Liver (tissue), 3 donors: Measurements from ENCODE around the gene IGF2BP2.

ENCODE experiments used
- EGR1 ChIP-seq, 2 donors: IDR thresholded peaks; 2 replicates each; pipeline ENCODE4 v1.6.1; 2016 to 2018; ENCODE audit warnings: antibody characterized with exemption in 2 of 2, low read depth in 2 of 2
- RAD21 ChIP-seq, 2 donors: IDR thresholded peaks; 2 replicates each; pipeline ENCODE4 v1.6.1; 2016; ENCODE audit warnings: antibody characterized with exemption in 2 of 2, mild to moderate bottlenecking in 2 of 2
- SP1 ChIP-seq: IDR thresholded peaks from 2 replicates; pipeline ENCODE4 v1.6.1; 2018; ENCODE audit warnings: antibody characterized with exemption, mild to moderate bottlenecking
- TAF1 ChIP-seq: conservative IDR thresholded peaks from 2 replicates; pipeline ENCODE4 v1.6.1; 2016; ENCODE audit warnings: antibody characterized with exemption, mild to moderate bottlenecking
- YY1 ChIP-seq: IDR thresholded peaks from 2 replicates; pipeline ENCODE4 v1.6.1; 2016; ENCODE audit warnings: antibody characterized with exemption, mild to moderate bottlenecking
- TF ChIP-seq, protein P1 (sequence below): fragments of 150-350 bp; IDR thresholded peaks from 2 replicates; pipeline ENCODE4 v1.5.1; 2017; ENCODE audit warnings: improper control_type of control experiment, low read depth, low read length; ENCODE audit not compliant: missing input control
- TF ChIP-seq, protein P2 (sequence below): IDR thresholded peaks from 2 replicates; pipeline ENCODE4 v1.6.1; 2016; ENCODE audit warnings: antibody characterized with exemption, mild to moderate bottlenecking
- donor health status: healthy.
- donor health status: healthy.

GRCh38 chr3:185757176-185757575 lies 67.7 kb downstream of the IGF2BP2 start:
- TF ChIP-seq, protein P1, sequence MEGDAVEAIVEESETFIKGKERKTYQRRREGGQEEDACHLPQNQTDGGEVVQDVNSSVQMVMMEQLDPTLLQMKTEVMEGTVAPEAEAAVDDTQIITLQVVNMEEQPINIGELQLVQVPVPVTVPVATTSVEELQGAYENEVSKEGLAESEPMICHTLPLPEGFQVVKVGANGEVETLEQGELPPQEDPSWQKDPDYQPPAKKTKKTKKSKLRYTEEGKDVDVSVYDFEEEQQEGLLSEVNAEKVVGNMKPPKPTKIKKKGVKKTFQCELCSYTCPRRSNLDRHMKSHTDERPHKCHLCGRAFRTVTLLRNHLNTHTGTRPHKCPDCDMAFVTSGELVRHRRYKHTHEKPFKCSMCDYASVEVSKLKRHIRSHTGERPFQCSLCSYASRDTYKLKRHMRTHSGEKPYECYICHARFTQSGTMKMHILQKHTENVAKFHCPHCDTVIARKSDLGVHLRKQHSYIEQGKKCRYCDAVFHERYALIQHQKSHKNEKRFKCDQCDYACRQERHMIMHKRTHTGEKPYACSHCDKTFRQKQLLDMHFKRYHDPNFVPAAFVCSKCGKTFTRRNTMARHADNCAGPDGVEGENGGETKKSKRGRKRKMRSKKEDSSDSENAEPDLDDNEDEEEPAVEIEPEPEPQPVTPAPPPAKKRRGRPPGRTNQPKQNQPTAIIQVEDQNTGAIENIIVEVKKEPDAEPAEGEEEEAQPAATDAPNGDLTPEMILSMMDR: no peak
- TF ChIP-seq SP1 (no peak), EGR1 (IDR thresholded peaks at IDR 0.05; ENCODE audit: low read depth in 2 of 2) (no peak), RAD21 (IDR thresholded peaks at IDR 0.05) (no peak), YY1 (no peak), TAF1 (no peak)
- TF ChIP-seq, protein P2, sequence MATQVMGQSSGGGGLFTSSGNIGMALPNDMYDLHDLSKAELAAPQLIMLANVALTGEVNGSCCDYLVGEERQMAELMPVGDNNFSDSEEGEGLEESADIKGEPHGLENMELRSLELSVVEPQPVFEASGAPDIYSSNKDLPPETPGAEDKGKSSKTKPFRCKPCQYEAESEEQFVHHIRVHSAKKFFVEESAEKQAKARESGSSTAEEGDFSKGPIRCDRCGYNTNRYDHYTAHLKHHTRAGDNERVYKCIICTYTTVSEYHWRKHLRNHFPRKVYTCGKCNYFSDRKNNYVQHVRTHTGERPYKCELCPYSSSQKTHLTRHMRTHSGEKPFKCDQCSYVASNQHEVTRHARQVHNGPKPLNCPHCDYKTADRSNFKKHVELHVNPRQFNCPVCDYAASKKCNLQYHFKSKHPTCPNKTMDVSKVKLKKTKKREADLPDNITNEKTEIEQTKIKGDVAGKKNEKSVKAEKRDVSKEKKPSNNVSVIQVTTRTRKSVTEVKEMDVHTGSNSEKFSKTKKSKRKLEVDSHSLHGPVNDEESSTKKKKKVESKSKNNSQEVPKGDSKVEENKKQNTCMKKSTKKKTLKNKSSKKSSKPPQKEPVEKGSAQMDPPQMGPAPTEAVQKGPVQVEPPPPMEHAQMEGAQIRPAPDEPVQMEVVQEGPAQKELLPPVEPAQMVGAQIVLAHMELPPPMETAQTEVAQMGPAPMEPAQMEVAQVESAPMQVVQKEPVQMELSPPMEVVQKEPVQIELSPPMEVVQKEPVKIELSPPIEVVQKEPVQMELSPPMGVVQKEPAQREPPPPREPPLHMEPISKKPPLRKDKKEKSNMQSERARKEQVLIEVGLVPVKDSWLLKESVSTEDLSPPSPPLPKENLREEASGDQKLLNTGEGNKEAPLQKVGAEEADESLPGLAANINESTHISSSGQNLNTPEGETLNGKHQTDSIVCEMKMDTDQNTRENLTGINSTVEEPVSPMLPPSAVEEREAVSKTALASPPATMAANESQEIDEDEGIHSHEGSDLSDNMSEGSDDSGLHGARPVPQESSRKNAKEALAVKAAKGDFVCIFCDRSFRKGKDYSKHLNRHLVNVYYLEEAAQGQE: no peak
